Measurements from ENCODE around the gene HOXA10. TPM values are rescaled to one million over a fixed set of nuclear protein-coding genes. Genes with fewer than 3 reads are reported as not detected.

HOXA10 gene
- total RNA-seq, 4 donors from 2014 or later = 15.7 to 28.4 (median 19.8) TPM

DNA sequence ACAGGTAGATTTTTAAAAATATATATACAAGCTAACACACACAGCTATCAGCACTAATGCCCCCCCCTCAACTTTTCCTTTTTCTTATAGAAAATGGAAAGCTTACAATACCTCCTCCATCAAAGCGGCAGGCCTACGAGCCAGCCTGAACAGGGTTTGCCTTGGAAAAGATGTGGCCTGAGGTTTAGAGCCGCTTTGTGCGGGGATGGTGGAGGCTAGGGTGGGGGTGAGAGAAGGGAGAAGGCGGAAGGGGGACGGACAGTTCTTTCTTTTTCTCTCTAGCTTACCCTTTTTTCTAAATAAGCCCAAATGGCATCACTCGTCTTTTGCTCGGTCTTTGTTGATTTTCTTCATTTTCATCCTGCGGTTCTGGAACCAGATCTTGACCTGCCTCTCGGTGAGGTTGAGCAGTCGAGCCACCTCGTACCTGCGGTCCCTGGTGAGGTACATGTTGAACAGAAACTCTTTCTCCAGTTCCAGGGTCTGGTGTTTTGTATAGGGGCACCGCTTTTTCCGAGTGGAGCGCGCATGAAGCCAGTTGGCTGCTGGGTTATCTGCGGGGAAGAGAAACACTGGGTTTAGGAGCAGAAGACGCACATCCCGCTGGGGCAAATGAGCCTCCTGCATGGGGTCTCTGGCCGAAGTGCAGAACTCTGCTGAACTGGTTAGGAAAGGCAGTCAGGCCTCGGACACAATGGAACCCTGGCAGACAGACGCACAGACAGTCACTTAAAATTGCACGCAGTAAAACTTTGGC, 10.7 kb downstream of the HOXA10 start:
- Histone ChIP-seq H3K4me3 (peak overlapping the region; percentile 3 to 81 (median 58)), H3K27me3 (peaks cover 0 to 9% of the 10 kb centered on the region in 2 donors), H3K27ac (peak overlapping the region; percentile 10 to 89 (median 77)), H3K9me3 (peaks cover 0 to 13% (median 0%) of the 10 kb centered on the region in 4 donors), H3K4me1 (peaks cover 0 to 31% (median 9%) of the 10 kb centered on the region in 4 donors), H3K36me3 (no peaks in the 10 kb centered on the region)
- TF ChIP-seq POLR2A (IDR thresholded peaks at IDR 0.05) = no peak
- TF ChIP-seq, protein P1, sequence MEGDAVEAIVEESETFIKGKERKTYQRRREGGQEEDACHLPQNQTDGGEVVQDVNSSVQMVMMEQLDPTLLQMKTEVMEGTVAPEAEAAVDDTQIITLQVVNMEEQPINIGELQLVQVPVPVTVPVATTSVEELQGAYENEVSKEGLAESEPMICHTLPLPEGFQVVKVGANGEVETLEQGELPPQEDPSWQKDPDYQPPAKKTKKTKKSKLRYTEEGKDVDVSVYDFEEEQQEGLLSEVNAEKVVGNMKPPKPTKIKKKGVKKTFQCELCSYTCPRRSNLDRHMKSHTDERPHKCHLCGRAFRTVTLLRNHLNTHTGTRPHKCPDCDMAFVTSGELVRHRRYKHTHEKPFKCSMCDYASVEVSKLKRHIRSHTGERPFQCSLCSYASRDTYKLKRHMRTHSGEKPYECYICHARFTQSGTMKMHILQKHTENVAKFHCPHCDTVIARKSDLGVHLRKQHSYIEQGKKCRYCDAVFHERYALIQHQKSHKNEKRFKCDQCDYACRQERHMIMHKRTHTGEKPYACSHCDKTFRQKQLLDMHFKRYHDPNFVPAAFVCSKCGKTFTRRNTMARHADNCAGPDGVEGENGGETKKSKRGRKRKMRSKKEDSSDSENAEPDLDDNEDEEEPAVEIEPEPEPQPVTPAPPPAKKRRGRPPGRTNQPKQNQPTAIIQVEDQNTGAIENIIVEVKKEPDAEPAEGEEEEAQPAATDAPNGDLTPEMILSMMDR (IDR thresholded peaks at IDR 0.05) = no peak
- peak in 2 of 3 donors; percentile 46 to 53 for DNase-seq

DNA sequence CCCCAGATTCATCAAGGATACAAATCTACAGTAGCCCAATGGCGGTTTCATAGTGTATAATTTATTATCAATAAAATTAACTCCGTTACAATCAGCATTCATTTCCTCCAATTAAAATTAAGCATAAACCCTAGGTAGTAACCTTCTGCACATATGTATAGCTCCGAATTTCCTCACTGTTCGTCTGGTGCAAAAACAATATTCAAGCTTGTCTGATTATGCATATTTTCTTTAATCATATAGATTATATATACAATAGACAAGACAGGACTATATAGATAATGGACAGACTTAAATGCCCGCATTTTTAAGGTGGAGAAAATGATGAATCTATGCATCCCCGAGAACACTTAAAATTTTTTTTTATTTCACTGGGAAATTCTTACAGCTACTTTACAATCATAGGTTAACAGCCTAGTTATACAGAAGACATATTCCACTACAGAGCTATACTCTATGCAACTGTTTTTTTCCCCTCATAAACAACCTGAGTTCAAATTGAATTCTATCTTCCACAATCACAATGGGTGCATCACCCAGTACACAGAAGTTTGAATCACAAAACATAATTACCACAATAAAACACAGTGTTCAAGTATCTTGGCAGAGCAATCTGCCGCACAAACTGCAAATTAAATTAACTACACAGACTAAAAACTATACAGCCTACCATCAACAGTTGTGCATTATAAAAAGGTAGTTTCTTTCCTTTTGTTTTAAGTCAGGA, 11.4 kb downstream of the HOXA10 start:
- Histone ChIP-seq H3K4me1 (peaks cover 0 to 37% (median 9%) of the 10 kb centered on the region in 4 donors), H3K9me3 (peaks cover 0 to 13% (median 0%) of the 10 kb centered on the region in 4 donors), H3K27ac (peak overlapping the region in 1 of 4 donors; percentile 93), H3K36me3 (no peaks in the 10 kb centered on the region), H3K27me3 (peaks cover 0 to 6% of the 10 kb centered on the region in 2 donors), H3K4me3 (peak overlapping the region in 3 of 4 donors; percentile 46 to 81 (median 71))
- no peak for DNase-seq
- TF ChIP-seq POLR2A (IDR thresholded peaks at IDR 0.05) = no peak
- TF ChIP-seq, protein P1 (IDR thresholded peaks at IDR 0.05) = no peak

DNA sequence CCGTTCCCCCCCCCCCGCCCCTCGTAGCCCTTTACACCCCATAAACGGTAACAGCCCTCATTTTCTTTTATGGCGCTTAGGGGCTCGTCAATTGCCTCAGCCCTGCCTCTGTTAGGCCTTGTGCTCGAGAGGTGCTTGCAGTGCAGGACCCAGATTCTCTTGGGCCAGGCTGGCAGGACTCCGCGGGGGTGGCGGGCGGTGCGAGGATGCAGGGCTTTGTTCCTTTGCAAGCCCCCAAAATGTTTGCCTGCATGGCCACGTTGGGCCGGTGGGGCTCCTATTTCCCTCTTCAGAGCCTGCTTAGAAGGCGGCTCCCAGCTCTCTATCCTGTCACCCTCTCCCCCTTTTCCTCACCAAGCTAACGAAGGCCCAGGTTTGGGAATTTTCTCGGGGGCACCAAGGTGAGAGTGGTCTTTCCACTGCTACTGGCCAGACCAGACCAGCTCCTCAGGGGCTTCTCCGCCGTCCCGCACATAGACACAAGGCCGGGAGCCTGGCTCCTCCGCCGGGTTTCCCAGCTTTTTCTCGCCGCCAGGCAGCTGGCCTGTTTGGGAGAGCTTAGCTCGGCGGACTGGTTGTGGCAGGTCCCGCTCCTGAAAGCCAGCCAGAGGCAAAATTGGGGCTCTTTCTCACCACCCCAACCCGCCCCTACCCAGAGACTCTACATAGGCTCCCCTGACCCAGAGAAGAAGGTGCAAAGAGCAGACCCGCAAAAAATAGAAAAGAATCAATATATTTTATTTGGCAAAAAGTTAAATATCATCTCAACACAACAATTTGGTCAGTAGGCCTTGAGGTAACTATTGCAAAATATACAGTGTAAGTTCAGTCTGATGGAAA, 12.2 kb downstream of the HOXA10 start:
- TF ChIP-seq, protein P1 (IDR thresholded peaks at IDR 0.05) = peak in 1 of 6 experiments; percentile 12
- TF ChIP-seq POLR2A (IDR thresholded peaks at IDR 0.05) = peak in 1 of 2 donors; percentile 20
- Histone ChIP-seq H3K27ac (peak overlapping the region; percentile 20 to 93 (median 61)), H3K27me3 (peaks cover 0 to 6% of the 10 kb centered on the region in 2 donors), H3K4me1 (peaks cover 0 to 45% (median 9%) of the 10 kb centered on the region in 4 donors), H3K9me3 (peaks cover 0 to 20% (median 0%) of the 10 kb centered on the region in 4 donors), H3K36me3 (no peaks in the 10 kb centered on the region), H3K4me3 (peak overlapping the region in 3 of 4 donors; percentile 3 to 81 (median 70))
- DNase-seq = peak in 2 of 3 donors; percentile 56 to 78

DNA sequence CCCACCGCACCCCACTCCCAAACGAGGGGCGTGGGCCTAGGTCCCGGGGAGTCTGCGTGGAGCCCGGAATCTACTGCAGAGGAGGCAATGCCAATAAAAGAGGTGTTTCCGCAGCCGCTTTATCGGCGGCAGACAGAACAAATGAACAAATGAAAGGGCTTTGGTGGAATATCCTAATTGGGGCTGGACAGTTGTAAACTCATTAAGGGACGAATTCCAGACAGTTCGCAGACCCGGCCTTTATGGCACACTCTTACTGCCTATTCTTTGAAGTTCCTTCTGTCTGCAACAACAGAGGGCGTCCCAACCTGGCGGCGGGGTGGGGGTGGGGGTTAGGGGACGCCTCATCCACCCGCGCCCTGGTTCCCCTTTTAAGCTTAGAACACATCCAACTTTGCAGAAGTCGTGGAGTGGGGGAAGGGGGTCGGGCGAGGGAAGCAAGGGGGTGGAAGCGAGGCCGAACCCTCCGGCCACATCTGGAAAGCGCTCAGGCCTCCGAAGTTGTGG, 12.9 kb downstream of the HOXA10 start:
- no peaks in the 10 kb centered on the region for H3K36me3 ChIP-seq
- H3K27me3 ChIP-seq = peaks cover 0 to 1% of the 10 kb centered on the region in 2 donors
- peaks cover 0 to 17% (median 0%) of the 10 kb centered on the region in 4 donors for H3K9me3 ChIP-seq
- DNase-seq = peak in 2 of 3 donors; percentile 61 to 78
- TF ChIP-seq, protein P1 (IDR thresholded peaks at IDR 0.05) = peak in 1 of 6 experiments; percentile 20
- no peak for TF ChIP-seq POLR2A (IDR thresholded peaks at IDR 0.05)
- peak overlapping the region; percentile 20 to 93 (median 73) for H3K27ac ChIP-seq
- H3K4me3 ChIP-seq = peak overlapping the region; percentile 53 to 81 (median 70)
- peaks cover 0 to 41% (median 8%) of the 10 kb centered on the region in 4 donors for H3K4me1 ChIP-seq
